HG03439 (cell line): ENCODE data around the gene CERS6.

ENCODE experiments used
- ATAC-seq: cut with Tn5 transposase; IDR thresholded peaks from one replicate; pipeline ENCODE4 v1.9.1; 2021; ENCODE audit warnings: mild to moderate bottlenecking, moderate library complexity; ENCODE audit not compliant: unreplicated experiment

Gene CERS6

GRCh38 chr2:168596881-168597655, 141.0 kb downstream of the CERS6 start:
- ATAC-seq = no peak

- ATAC-seq = no peak
Observed at GRCh38 chr2:168599738-168600137, 143.7 kb downstream of the CERS6 start.

GRCh38 chr2:168600949-168601348, 144.9 kb downstream of the CERS6 start:
- ATAC-seq = no peak

GRCh38 chr2:168601741-168602140, 145.7 kb downstream of the CERS6 start:
- ATAC-seq = peak; percentile 79

DNA sequence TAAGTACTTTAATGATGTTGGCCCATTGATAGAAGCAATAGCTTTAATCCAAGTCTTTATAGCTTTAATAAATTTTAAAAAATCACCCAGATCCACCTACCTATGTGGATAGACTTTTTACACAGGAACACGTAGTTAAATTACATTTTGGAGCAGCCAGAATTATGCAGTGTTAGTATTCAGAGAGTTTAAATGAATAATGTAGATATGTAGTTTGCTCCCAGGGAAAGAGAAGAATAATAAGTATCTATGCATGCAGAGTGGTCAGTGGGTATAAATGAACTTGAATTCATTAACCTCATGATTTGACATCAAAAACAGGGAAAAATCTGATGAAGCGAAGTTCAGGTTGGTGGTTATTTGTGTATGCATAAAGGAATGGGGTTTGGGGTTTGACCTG, 146.3 kb downstream of the CERS6 start:
- ATAC-seq = no peak

GRCh38 chr2:168602846-168603401, 146.9 kb downstream of the CERS6 start:
- no peak for ATAC-seq

GRCh38 chr2:168603439-168603961, 147.4 kb downstream of the CERS6 start:
- no peak for ATAC-seq

DNA sequence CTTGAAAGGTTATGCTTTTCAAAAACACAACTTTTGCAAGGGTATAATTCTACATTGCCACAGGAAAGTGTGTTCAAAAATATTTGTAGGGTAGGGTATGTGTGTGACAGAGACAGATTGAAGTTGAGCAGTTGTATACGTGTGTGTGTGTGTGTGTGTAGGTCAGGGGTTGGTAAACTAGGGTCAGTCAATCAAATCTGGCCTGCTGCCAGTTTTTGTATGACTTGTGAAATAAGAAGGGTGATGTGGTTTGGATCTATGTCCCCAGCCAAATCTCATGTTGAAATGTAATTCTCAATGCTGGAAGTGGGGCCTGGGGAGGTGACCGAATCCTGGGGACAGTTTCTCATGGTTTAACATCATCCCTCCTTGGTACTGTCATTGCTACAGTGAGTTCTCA, 148.2 kb downstream of the CERS6 start:
- ATAC-seq = no peak

GRCh38 chr2:168607992-168608391, 151.9 kb downstream of the CERS6 start:
- ATAC-seq = no peak

DNA sequence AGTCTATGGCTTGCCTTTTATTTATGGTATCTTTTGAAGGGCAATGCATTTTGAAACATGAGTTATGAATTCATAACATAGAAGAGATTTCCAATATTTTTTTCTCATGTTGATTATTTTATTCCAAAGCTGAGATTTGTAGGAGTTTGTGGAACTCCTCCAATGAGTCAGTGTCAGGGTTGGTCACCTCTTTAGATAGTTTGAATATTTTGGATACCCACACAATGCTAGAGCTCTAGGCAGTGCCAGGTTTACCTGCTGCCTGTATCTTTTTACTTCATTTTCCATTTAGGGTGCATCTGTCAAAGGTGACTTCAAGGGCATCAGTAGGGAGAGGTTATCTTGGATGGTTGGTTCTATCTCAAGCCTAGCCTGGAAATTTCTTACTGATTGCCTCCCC, 152.7 kb downstream of the CERS6 start:
- no peak for ATAC-seq

DNA sequence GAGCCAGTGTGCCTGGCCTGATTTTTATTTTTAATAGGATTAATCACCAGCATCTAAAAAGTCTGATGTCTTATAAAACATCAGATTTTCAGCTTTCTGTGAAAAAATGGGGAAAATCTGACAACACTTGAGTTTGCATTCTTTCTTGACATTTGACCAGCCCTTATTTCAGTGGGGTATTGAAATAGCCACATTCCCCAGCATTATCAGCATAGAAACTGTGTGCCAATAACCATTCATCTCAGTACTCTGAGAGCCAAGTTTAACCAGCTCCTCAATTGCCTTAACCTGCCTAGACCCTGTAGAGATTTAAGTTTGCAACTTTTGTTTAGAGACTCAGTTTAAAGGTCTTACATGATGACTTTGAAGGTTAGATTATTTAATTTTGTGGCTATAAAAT, 155.0 kb downstream of the CERS6 start:
- ATAC-seq = no peak

DNA sequence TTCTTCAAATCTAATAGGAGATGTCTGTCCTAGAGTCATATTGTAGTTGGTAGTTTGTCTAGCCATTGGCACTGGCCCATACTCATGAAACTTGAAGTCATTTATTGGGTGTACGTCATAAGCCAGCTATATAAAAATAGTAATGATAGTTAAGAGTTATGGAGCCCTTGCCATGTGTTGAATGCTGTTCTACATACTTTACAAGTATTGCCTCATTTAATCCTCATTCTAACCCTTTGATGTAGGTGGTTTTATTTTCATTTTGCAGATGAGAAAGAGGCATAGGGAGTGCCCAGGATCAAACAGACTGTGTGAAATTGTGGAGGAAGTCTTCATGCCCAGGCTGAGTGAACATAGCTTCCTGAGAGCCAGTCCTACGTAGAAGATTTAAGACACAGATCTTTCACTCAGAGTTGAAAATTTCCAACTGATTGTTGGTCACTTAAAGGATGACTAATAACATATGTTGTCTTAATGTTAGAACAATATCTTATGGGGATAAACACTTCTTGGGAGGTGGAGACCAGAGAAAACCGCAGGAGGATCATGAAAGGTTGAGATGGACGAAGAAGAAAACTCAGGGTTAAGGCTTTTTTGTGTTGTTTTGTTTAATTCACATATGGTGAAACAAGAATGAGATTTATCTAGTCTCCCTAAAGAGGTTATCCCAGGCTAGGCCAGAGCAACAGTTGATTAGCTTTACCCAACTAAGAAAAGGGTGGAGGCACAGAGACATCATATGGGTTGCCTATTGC, 156.0 kb downstream of the CERS6 start:
- no peak for ATAC-seq

- no peak for ATAC-seq
Observed at GRCh38 chr2:168612719-168613118, 156.6 kb downstream of the CERS6 start.

GRCh38 chr2:168613551-168613950, 157.5 kb downstream of the CERS6 start:
- ATAC-seq = no peak

DNA sequence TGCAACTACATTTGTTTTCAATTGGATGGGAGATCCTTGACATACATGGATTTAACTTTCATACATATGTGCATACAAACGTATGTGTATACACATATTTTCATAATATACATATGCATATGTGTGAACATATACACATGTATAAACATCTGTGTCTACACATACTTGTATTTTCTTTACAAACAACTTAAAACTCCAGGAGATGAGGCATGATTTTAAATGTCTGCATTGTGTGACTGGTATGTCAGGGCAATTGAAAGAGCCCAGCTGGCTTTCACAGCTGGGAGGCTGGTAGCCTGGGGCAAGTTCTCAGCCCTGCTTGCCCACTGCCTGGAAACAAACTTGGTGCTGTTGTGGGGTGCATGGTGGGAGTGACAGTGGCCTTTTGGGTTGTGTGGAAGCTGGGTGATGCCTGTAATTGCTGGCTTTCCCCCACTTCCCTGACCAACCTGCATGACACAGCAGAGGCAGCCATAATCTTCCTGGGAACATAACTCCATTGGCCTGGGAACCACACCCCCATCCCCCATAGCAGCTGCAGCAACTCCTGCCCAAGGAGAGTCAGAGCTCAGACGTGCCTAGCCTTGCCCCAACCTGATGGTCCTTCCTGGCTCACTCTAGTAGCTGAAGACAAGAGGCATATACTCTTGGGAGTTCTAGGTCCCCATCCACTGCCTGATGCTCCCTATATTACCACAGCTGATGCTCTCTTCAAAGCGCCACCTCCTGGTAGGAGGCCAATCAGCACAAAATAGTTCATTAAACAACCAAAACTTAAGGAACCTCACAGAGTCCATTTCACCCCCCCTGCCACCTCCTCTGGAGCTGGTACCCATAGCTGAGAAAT, 158.3 kb downstream of the CERS6 start:
- no peak for ATAC-seq

DNA sequence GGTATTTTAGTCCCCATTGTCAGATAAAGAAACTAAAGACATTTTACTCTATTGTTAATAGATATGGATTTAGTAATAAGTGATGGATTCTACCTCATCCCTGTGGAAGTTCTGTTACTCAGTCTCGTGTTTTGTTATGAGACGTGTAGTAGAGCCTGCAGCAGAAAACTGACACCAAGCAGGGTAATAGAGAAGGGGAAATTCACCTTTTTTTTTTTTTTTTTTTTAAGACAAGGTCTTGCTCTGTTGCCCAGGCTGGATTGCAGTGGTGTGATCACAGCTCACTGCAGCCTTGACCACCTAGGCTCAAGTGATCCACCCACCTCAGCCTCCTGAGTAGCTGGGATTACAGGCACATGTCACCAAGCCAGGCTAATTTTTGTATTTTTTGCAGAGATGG, 164.5 kb downstream of the CERS6 start:
- ATAC-seq = no peak

GRCh38 chr2:168622559-168622958, 166.5 kb downstream of the CERS6 start:
- ATAC-seq = no peak

DNA sequence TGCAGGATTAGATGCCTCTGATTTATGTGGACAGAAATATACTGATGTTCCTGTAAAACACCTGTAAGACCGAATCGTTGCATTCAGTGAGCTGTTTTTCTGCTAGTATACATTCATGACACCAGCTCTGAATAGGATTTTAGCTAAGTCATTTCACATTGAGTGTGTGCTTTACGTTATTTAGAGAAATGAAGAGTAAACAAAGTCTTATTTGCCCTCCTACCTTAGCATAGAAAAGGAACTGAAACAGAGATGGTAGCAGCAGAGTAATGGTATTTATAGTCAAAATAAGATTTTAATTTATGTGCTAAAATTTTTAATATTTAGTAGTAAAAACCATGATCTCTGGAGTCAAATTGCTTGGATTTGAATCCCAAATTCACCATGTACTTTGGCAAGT, 168.0 kb downstream of the CERS6 start:
- ATAC-seq = no peak

GRCh38 chr2:168626096-168626495, 170.0 kb downstream of the CERS6 start:
- no peak for ATAC-seq

GRCh38 chr2:168626647-168627046, 170.6 kb downstream of the CERS6 start:
- ATAC-seq = no peak

DNA sequence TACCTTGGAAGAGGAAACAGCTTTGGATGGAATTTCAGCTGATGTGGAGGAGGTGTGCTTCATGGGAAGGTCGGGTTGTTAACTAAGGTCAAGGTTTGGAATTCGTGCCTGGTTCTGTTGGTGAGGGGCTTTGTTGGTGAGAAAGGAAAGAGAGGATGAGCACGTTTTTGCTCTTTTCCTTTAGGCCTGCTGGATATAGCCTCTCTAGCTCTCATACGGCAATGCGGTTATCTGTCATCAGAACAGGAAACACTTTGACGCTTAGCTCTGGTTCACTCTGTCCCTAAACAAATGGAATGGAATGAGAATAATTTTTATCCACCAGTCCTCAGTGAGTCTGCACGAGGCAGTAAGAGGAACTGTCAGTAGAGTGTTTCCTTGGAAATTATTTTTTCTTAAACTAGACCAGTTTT, 176.6 kb downstream of the CERS6 start:
- no peak for ATAC-seq
